H9 (cell line): ENCODE results near the gene RNF141. TPM values are rescaled to one million over a fixed set of nuclear protein-coding genes. Genes with fewer than 3 reads are reported as not detected.

Experiments
- DNase-seq: peaks from one replicate; pipeline ENCODE4 v3.0.0-alpha.2; 2017
- H2AFZ ChIP-seq: one replicate; pipeline ENCODE4 v1.6.1; 2013; ENCODE audit warnings: mild to moderate bottlenecking, low read length, control low read depth, moderate library complexity
- H2AK5ac ChIP-seq: 2 replicates; pipeline ENCODE4 v1.6.1; 2013; ENCODE audit warnings: low read length, control low read depth, mixed read lengths; ENCODE audit not compliant: insufficient read length
- H2BK120ac ChIP-seq: one replicate; pipeline ENCODE4 v1.6.1; 2013; ENCODE audit warnings: low read depth, mild to moderate bottlenecking, low read length, control low read depth, inconsistent platforms; ENCODE audit not compliant: poor library complexity, severe bottlenecking
- H2BK12ac ChIP-seq: 2 replicates; pipeline ENCODE4 v1.6.1; 2013; ENCODE audit warnings: low read length, control low read depth, mixed read lengths, low read depth; ENCODE audit not compliant: insufficient read length
- H2BK15ac ChIP-seq: 2 replicates; pipeline ENCODE4 v1.6.1; 2013; ENCODE audit warnings: low read depth, low read length, control low read depth
- H2BK20ac ChIP-seq: one replicate; pipeline ENCODE4 v1.6.1; 2013; ENCODE audit warnings: low read depth, mild to moderate bottlenecking, low read length, control low read depth, inconsistent platforms; ENCODE audit not compliant: poor library complexity, severe bottlenecking
- H2BK5ac ChIP-seq: 2 replicates; pipeline ENCODE4 v1.6.1; 2013; ENCODE audit warnings: low read length, control low read depth, mixed read lengths; ENCODE audit not compliant: insufficient read length
- H3K14ac ChIP-seq: 2 replicates; pipeline ENCODE4 v1.6.1; 2013; ENCODE audit warnings: low read length, control low read depth; ENCODE audit not compliant: insufficient read depth
- H3K18ac ChIP-seq: 2 replicates; pipeline ENCODE4 v1.6.1; 2013; ENCODE audit warnings: low read depth, mild to moderate bottlenecking, mixed read lengths, low read length, control low read depth; ENCODE audit not compliant: insufficient read length
- H3K23ac ChIP-seq: 2 replicates; pipeline ENCODE4 v1.6.1; 2013; ENCODE audit warnings: low read length, control low read depth, mixed read lengths, low read depth; ENCODE audit not compliant: insufficient read length
- H3K23me2 ChIP-seq: 2 replicates; pipeline ENCODE4 v1.6.1; 2013; ENCODE audit warnings: low read depth, mild to moderate bottlenecking, mixed read lengths, low read length, control low read depth; ENCODE audit not compliant: insufficient read length, poor library complexity, severe bottlenecking
- H3K27ac ChIP-seq: 2 replicates; pipeline ENCODE4 v1.5.1; 2013; ENCODE audit warnings: low read length, control low read depth, mixed read lengths, low read depth; ENCODE audit not compliant: insufficient read length
- H3K27me3 ChIP-seq: 2 replicates; pipeline ENCODE4 v1.6.1; 2013; ENCODE audit warnings: low read length, control low read depth, inconsistent platforms; ENCODE audit not compliant: insufficient read depth
- H3K4ac ChIP-seq: 2 replicates; pipeline ENCODE4 v1.6.1; 2013; ENCODE audit warnings: low read depth, mild to moderate bottlenecking, control low read depth, inconsistent platforms, low read length, moderate library complexity
- H3K4me1 ChIP-seq: 2 replicates; pipeline ENCODE4 v1.6.1; 2013; ENCODE audit warnings: low read length, control low read depth, inconsistent platforms; ENCODE audit not compliant: insufficient read depth
- H3K4me2 ChIP-seq: 2 replicates; pipeline ENCODE4 v1.6.1; 2013; ENCODE audit warnings: low read length, control low read depth, mixed read lengths; ENCODE audit not compliant: insufficient read length, insufficient read depth
- H3K56ac ChIP-seq: 2 replicates; pipeline ENCODE4 v1.6.1; 2013; ENCODE audit warnings: low read depth, mild to moderate bottlenecking, mixed read lengths, low read length, control low read depth; ENCODE audit not compliant: insufficient read length
- H3K79me1 ChIP-seq: 2 replicates; pipeline ENCODE4 v1.6.1; 2013; ENCODE audit warnings: low read depth, mild to moderate bottlenecking, moderate library complexity, low read length, control low read depth, inconsistent platforms; ENCODE audit not compliant: insufficient read depth, poor library complexity, severe bottlenecking
- H3K79me2 ChIP-seq: 2 replicates; pipeline ENCODE4 v1.6.1; 2013; ENCODE audit warnings: low read length, control low read depth, inconsistent platforms; ENCODE audit not compliant: insufficient read depth
- H3K9ac ChIP-seq: 2 replicates; pipeline ENCODE4 v1.6.1; 2013; ENCODE audit warnings: low read length, control low read depth, mixed read lengths; ENCODE audit not compliant: insufficient read length; ENCODE audit errors: extremely low read depth
- H3K9me3 ChIP-seq: one replicate; pipeline ENCODE4 v1.6.1; 2013; ENCODE audit warnings: low read depth, low read length, inconsistent platforms; ENCODE audit not compliant: control insufficient read depth
- H3T11ph ChIP-seq: one replicate; pipeline ENCODE4 v1.6.1; 2013; ENCODE audit warnings: mild to moderate bottlenecking, low read length, control low read depth, inconsistent platforms
- H4K20me1 ChIP-seq: one replicate; pipeline ENCODE4 v1.6.1; 2013; ENCODE audit not compliant: control insufficient read depth, insufficient read length, insufficient read depth
- H4K5ac ChIP-seq: 2 replicates; pipeline ENCODE4 v1.6.1; 2013; ENCODE audit warnings: low read depth, mild to moderate bottlenecking, mixed read lengths, low read length, control low read depth; ENCODE audit not compliant: insufficient read length
- H4K8ac ChIP-seq: replicated peaks from 2 replicates; pipeline ENCODE4 v1.6.1; 2013; ENCODE audit warnings: low read length, control low read depth, mixed read lengths, low read depth; ENCODE audit not compliant: insufficient read length
- H4K91ac ChIP-seq: 2 replicates; pipeline ENCODE4 v1.6.1; 2013; ENCODE audit warnings: low read depth, mild to moderate bottlenecking, moderate library complexity, mixed read lengths, low read length, control low read depth; ENCODE audit not compliant: insufficient read length
- H3K27ac Mint-ChIP-seq, 3 experiments: 2 replicates in 2 of 3; 3 replicates in 1 of 3; pipeline ENCODE4 v1.8.0; 2020 to 2021; ENCODE audit warnings: mixed read lengths in 3 of 3, mild to moderate bottlenecking in 1 of 3, moderate library complexity in 1 of 3
- H3K27me3 Mint-ChIP-seq: 2 replicates; pipeline ENCODE4 v1.8.0; 2021; ENCODE audit warnings: low read depth, mild to moderate bottlenecking, moderate library complexity, mixed read lengths
- H3K36me3 Mint-ChIP-seq, 3 experiments: 2 replicates in 2 of 3; 3 replicates in 1 of 3; pipeline ENCODE4 v1.8.0; 2020 to 2021; ENCODE audit warnings: low read depth in 3 of 3, mixed read lengths in 3 of 3; ENCODE audit not compliant: insufficient read depth in 1 of 3
- H3K4me1 Mint-ChIP-seq, 2 experiments: 2 replicates each; pipeline ENCODE4 v1.8.0; 2020; ENCODE audit warnings: mixed read lengths in 2 of 2
- H3K4me3 Mint-ChIP-seq, 2 experiments: 2 replicates in 1 of 2; 3 replicates in 1 of 2; pipeline ENCODE4 v1.8.0; 2020 to 2021; ENCODE audit warnings: mild to moderate bottlenecking in 2 of 2, mixed read lengths in 2 of 2, moderate library complexity in 1 of 2
- H3K9me3 Mint-ChIP-seq, 2 experiments: 2 replicates in 1 of 2; 3 replicates in 1 of 2; pipeline ENCODE4 v1.8.0; 2020; ENCODE audit warnings: mild to moderate bottlenecking in 2 of 2, mixed read lengths in 2 of 2, moderate library complexity in 1 of 2
- WGBS: extraction: QIAGEN DNeasy Blood & Tissue Kit; methylation state at CpG from one replicate; pipeline ENCODE4 v1.1.7; 2013; ENCODE audit warnings: missing lambda C conversion rate, low lambda C conversion rate, mixed read lengths; ENCODE audit not compliant: insufficient read length; ENCODE audit errors: extremely low coverage; 5-methylcytosine and 5-hydroxymethylcytosine counted together
- total RNA-seq: library from RNA; stranded (reverse); gene quantifications from 2 replicates; pipeline ENCODE4 v1.2.1, GENCODE V29; 2021
- TF ChIP-seq, protein P1 (sequence below): fragments of 200-600 bp; sonication (generic); conservative IDR thresholded peaks from 3 replicates; pipeline ENCODE4 v1.8.0; 2021; ENCODE audit warnings: antibody characterized with exemption, mild to moderate bottlenecking

RNF141 gene
- total RNA-seq, 1 experiment from 2014 or later = 24.7 TPM

DNA sequence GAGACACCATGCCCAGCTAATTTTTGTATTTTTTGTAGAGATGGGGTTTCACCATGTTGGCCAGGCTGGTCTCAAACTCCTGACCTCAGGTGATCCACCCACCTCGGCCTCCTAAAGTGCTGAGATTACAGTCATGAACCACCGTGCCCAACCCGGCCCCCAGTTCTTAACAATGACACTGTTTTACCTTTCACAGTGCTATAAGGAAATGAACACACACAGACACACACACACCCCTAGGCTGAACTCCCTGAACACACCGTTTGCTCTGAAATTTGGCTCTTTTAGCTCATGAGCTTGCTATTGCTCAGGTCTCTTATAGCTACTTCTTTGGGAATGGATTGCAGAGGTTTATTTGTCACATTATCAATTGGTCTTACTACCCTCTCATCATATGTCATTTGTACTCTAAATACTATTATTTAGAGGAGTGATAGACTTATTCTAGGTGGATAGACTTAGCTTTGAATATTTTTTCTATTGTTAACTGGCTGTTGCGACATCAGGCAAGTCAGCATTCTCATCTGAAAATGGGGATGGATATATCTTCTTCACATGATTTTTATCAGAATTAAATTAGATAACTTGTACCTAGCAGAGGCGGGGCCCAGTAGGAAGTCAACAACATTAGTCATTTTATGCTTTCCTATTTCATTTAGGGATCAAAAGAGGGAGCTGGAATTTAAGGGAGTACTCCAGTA is 25.4 kb upstream of the RNF141 start:
- no peak overlapping the region for H3K23ac ChIP-seq
- no peak overlapping the region for H3K18ac ChIP-seq
- H3K9ac ChIP-seq = no peak overlapping the region
- no peak for DNase-seq
- H4K20me1 ChIP-seq = no peaks in the 10 kb centered on the region
- Mint-ChIP-seq H3K36me3 (no peaks in the 10 kb centered on the region), H3K4me1 (peaks cover 17 to 18% of the 10 kb centered on the region in 2 experiments), H3K27me3 (no peaks in the 10 kb centered on the region), H3K4me3 (no peak overlapping the region), H3K27ac (no peak overlapping the region), H3K9me3 (no peaks in the 10 kb centered on the region)
- H3K4me1 ChIP-seq = peaks cover 10% of the 10 kb centered on the region; the same call in 1 of the 2 replicates
- H3K9me3 ChIP-seq = no peaks in the 10 kb centered on the region
- H4K91ac ChIP-seq = no peak overlapping the region
- no peak overlapping the region for H3T11ph ChIP-seq
- no peak overlapping the region for H3K4me2 ChIP-seq
- no peak overlapping the region for H2BK120ac ChIP-seq
- H3K79me2 ChIP-seq = no peaks in the 10 kb centered on the region
- no peak overlapping the region for H2BK20ac ChIP-seq
- no peaks in the 10 kb centered on the region for H3K27me3 ChIP-seq
- no peak overlapping the region for H2AFZ ChIP-seq
- no CpG with 5 or more reads among the region's 6 CpGs for WGBS
- H2BK12ac ChIP-seq = no peak overlapping the region
- no peaks in the 10 kb centered on the region for H3K23me2 ChIP-seq
- no peaks in the 10 kb centered on the region for H3K79me1 ChIP-seq
- no peak overlapping the region for H2BK5ac ChIP-seq
- H2AK5ac ChIP-seq = no peak overlapping the region
- H2BK15ac ChIP-seq = no peak overlapping the region
- H4K8ac ChIP-seq = no peak overlapping the region
- TF ChIP-seq, protein P1, sequence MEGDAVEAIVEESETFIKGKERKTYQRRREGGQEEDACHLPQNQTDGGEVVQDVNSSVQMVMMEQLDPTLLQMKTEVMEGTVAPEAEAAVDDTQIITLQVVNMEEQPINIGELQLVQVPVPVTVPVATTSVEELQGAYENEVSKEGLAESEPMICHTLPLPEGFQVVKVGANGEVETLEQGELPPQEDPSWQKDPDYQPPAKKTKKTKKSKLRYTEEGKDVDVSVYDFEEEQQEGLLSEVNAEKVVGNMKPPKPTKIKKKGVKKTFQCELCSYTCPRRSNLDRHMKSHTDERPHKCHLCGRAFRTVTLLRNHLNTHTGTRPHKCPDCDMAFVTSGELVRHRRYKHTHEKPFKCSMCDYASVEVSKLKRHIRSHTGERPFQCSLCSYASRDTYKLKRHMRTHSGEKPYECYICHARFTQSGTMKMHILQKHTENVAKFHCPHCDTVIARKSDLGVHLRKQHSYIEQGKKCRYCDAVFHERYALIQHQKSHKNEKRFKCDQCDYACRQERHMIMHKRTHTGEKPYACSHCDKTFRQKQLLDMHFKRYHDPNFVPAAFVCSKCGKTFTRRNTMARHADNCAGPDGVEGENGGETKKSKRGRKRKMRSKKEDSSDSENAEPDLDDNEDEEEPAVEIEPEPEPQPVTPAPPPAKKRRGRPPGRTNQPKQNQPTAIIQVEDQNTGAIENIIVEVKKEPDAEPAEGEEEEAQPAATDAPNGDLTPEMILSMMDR = no peak
- H3K14ac ChIP-seq = no peak overlapping the region
- no peak overlapping the region for H3K27ac ChIP-seq
- H4K5ac ChIP-seq = no peak overlapping the region
- no peak overlapping the region for H3K4ac ChIP-seq
- H3K56ac ChIP-seq = no peak overlapping the region
